Stimulated activated naive CD4-positive, alpha-beta T cell treated with Interleukin-2 at 50 U/mL for 16 hours (primary cell): ENCODE results near the gene FAM47E.
"Not testable (repeated sequence)": the region's sequence is repeated elsewhere in the genome, so short reads cannot be mapped to it uniquely, and the experiment has no call there.

Experiments
- DNase-seq: peaks from one replicate; lab custom pipeline; 2025; lab: John Stamatoyannopoulos, UW

The FAM47E gene

DNA sequence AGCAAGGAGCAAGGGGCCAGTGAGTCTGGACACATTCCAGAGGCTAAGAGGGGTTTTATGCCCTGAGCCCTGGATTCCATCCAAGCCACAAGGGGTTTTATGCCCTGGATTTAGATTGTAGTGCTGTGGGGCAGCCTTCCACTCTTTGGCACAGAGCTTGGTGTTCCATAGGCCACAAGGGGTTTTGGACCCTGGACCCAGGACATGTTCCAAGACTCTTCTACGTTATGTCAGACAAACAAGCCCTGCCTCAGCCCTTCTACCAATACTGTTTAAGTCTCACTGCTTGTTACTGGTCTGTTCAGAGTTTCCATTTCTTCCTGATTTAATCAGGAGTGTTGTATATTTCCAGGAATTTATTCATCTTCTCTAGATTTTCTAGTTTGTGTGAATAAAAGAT lies 25.1 kb upstream of the FAM47E start:
- no peak for DNase-seq

- DNase-seq, result no peak
Observed at GRCh38 chr4:76232681-76233080, 18.8 kb upstream of the FAM47E start.

- DNase-seq, result no peak
Observed at GRCh38 chr4:76233083-76233482, 18.4 kb upstream of the FAM47E start.

DNA sequence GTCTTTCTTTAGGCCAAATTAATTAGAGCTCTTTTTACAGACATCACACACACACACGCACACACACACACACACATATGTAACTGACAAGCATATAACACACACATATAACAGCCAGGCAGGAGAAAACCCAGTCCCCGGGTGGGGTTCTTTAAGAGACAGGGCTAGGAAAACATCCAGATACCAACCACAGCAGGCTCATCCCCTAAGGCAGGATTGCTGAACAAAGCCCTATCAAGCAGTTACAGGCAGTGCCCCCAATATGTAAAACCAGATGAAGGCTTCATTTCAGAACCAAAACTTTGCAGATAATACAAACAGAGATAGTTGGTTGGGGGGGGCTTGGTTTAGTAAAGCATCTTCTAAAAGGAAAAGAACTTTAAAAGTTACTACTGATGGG lies 18.0 kb upstream of the FAM47E start:
- no peak for DNase-seq

GRCh38 chr4:76233967-76234678 lies 17.4 kb upstream of the FAM47E start:
- no peak for DNase-seq

DNA sequence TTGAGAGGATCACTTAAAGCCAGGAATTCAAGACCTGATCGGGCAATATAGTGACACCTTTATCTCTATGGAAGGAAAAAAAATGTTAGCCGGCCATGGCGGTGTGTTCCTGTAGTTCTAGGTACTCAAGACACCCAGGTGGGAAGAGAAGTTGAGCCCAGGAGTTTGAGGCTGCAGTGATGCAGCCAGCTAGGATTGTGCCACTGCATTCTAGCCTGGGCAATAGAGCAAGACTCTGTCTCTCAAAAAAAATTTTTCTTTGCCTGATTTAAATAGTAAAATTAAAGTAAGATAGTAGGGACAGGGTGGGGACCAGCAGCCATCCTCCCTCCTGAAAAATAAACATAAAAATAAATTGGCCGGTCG lies 16.9 kb upstream of the FAM47E start:
- DNase-seq, result no peak

DNA sequence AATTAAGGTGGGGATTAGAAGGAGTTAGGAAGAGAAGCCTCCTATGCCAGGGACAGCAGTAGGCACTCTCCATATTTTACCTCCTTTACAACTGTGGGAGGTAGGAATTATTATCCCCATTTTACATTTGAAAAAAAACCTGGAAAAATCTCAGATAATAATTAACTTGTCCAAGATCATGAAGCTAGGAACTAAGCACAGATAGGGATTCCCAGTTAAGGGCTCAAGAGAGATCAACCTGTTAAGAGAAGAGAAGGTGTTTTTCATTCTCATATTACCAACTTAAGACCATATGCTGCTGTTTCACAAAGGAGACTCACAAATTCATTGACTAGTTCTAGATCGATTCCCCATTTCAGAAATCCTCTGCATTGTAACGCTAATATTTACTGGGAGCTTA lies 16.1 kb upstream of the FAM47E start:
- DNase-seq, result no peak

DNA sequence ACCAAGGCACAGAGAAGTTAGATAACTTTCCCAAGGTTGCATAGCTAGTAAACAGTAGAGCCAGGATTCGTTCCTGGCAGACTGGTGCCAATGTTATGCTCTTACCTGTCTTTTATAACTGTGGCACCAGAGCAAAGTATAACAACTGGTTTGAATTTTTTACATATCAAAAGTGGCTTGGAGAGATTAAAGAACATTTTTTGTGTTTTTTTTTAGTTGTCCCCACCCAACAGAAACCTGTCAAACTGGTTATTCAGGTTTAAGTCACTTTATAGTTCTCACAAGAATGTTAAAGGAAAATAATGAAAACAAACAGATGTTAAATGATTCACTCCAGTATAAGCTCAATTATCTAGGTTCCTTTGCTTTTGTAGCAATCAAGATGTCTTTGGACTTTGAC lies 15.6 kb upstream of the FAM47E start:
- DNase-seq, result no peak

- no peak for DNase-seq
Observed at GRCh38 chr4:76238236-76238635, 13.3 kb upstream of the FAM47E start.

GRCh38 chr4:76238701-76239100 lies 12.8 kb upstream of the FAM47E start:
- no peak for DNase-seq

DNA sequence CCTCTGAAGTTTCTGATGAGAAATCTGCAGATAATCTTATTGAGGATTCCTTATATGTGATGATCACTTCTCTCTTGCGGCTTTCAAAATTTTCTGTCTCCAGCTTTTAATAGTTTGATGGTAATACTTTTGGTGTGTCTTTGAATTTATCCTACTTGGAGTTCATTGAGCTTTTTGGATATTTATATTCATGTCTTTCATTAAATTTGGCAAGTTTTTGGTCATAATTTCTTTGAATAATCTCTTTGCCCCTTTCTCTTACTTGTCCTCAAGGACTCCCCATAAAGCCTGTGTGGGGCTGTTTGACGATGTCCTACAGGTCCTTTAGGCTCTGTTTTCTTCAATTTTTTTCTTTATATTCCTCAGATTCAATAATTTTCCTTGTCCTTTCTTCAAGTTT lies 11.3 kb upstream of the FAM47E start:
- no peak for DNase-seq

DNA sequence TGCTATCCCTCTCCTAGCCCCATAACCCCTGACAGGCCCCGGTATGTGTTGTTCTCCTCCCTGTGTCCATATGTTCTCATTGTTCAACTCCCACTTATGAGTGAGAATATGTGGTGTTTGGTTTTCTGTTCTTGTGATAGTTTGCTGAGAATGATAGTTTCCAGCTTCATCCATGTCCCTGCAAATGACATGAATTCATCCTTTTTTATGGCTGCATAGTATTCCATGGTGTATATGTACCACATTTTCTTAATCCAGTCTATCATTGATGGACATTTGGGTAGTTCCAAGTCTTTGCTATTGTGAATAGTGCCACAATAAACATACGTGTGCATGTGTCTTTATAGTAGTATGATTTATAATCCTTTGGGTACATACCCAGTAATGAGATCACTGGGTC lies 7.6 kb upstream of the FAM47E start:
- not testable (repeated sequence) for DNase-seq

DNA sequence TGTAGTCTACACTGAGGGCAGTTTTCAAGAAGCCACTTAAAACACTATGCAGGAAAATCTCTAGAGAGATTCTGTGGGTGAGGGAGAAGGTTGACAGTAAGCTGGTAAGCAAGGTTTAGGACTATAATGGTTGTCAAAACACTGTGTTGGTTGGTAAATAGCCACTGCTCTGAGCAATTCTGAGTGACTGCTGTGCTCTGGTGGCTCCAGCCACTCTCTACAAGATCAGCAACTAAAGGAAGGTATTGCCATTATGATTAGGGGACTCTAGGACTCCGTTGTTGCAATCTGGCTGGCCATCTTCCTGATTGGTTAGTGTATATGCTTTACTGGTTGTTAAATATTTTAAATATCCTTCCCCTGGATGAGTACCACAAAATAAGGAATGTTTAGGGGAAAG lies 5.5 kb upstream of the FAM47E start:
- DNase-seq, result no peak

DNA sequence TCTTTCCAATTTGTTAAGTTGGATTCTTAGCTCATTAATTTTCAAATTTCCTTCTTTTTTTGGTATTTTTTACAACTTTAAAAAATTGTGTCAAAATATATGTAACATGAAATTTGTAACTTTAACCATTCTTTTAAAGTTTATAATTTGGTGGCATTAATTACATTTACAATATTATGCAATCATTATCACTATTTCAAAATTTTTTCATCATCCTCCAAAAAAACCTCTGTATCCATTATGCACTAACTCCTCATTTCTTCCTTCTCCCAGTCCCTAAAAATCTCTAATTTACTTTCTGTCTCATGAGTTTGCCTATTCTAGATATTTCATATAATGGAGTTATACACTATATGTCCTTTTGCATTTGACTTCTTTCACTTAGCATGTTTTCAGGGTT lies 4.7 kb upstream of the FAM47E start:
- DNase-seq, result no peak

- DNase-seq, result no peak
Observed at GRCh38 chr4:76250962-76251361, 559 bp upstream of the FAM47E start.

GRCh38 chr4:76252271-76252653 lies 741 bp downstream of the FAM47E start:
- DNase-seq, result no peak

- DNase-seq, result no peak
Observed at GRCh38 chr4:76253511-76253910, 2.0 kb downstream of the FAM47E start.

DNA sequence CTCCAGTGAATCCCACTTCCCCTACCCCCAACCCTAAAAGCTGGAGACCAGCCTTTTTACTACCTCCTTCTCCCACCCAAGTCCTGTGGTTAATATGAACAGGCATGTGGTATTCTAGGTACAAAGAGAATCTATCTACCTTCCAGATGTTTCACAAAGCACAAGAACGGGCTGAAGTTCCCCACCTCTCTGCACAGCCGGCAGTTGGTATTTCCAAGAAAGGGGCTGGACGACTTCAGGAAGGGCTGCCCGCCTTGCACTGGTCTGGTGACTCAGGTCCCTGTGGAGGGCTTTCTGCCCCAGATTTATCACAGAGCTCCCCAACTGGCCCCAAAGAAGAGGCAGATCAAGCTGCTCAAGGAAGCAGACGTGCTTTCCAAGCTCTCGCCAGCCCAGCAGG lies 4.5 kb downstream of the FAM47E start:
- DNase-seq, result no peak

GRCh38 chr4:76256968-76257367 lies 5.4 kb downstream of the FAM47E start:
- DNase-seq, result no peak

DNA sequence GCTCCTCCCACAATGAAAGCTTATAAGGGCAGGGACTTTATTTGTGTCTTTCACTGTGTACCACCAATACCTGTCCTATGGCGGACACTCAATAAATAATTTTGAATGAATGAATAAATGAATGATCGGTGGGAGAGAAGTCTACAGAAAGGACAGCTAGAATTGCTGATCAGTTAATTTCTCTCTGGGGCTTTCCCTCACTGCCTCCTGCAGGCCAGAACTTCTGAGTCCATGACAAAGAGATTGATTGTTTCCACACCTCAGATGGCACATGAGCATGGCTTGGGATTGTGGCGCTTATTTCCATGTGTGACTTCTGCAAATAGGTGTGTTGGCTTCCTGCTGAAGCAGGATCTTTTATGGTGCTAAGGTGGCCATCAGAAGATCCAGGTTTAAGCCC lies 6.3 kb downstream of the FAM47E start:
- DNase-seq, result no peak

GRCh38 chr4:76260571-76260970 lies 9.1 kb downstream of the FAM47E start:
- no peak for DNase-seq

GRCh38 chr4:76265631-76266218 lies 14.2 kb downstream of the FAM47E start:
- no peak for DNase-seq

DNA sequence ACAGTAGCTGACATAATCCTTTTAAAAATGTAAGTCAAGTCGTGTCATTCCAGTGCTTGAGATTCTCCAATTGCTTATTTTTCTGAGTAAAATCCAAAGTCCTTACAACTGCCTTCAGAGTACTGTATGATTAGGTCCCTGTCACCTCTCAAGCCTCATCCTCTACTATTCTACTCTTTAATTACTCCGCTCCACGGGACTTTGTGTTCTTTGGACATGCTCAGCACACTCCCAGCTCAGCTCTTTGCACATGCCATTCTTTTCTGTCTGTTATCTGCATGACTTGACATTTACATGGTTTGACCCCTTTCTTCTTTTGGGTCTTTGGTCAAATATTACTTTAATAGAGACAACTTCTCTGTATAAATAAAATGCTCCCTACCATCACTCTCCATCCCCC lies 15.1 kb downstream of the FAM47E start:
- DNase-seq, result no peak

- DNase-seq, result no peak
Observed at GRCh38 chr4:76267811-76268210, 16.3 kb downstream of the FAM47E start.
